H1 (cell line): ENCODE measurements around the gene PAQR5. TPM values are rescaled to one million over a fixed set of nuclear protein-coding genes. Genes with fewer than 3 reads are reported as not detected.

Experiments used
- ATF3 ChIP-seq: IDR thresholded peaks from 2 replicates; pipeline ENCODE4 v1.6.1; 2011; ENCODE audit warnings: low read depth, mild to moderate bottlenecking, low read length; ENCODE audit not compliant: insufficient read depth
- BACH1 ChIP-seq: IDR thresholded peaks from 2 replicates; pipeline ENCODE4 v1.6.1; 2012; ENCODE audit warnings: low read length, improper control_type of control experiment
- MAFK ChIP-seq: IDR thresholded peaks from 2 replicates; pipeline ENCODE4 v1.6.1; 2012; ENCODE audit warnings: low read depth, mild to moderate bottlenecking, improper control_type of control experiment, low read length
- POLR2AphosphoS5 ChIP-seq: IDR thresholded peaks from 2 replicates; pipeline ENCODE4 v1.6.1; 2011; ENCODE audit warnings: low read depth, low read length
- RAD21 ChIP-seq, 2 experiments: IDR thresholded peaks in 1 of 2; conservative IDR thresholded peaks in 1 of 2; 2 replicates each; pipeline ENCODE4 v1.6.1; 2011; ENCODE audit warnings: low read depth in 2 of 2, low read length in 2 of 2, improper control_type of control experiment in 1 of 2, inconsistent platforms in 1 of 2, mild to moderate bottlenecking in 1 of 2, moderate library complexity in 1 of 2
- RNF2 ChIP-seq: fragments of 200-900, 300-1000 bp; sonication (generic); IDR thresholded peaks from 2 replicates; pipeline ENCODE4 v1.7.1; 2016; ENCODE audit warnings: borderline replicate concordance, low read depth, mild to moderate bottlenecking, antibody characterized with exemption, low read length; ENCODE audit not compliant: poor library complexity, severe bottlenecking; ENCODE audit errors: missing control alignments
- polyA plus RNA-seq, 7 experiments: library from polyadenylated mRNA; depleted of rRNA in 3 of 7; stranded (reverse) in 5 of 7; unstranded in 2 of 7; fragments of >200 nt in 5 of 7; fragments of 200-250 nt in 2 of 7; gene quantifications; 1 replicate in 5 of 7; 2 replicates in 1 of 7; 4 replicates in 1 of 7; pipeline versions ENCODE4 v1.2.1 to v1.2.3, GENCODE V29; 2011 to 2013; ENCODE audit warnings: missing spikeins in 2 of 7, mixed read lengths in 2 of 7
- total RNA-seq: library from RNA; stranded (reverse); fragmentation: NEBNext Ultra II Directional; extraction: Animal tissue kit (Norgen Biotek cat#: 25700); gene quantifications from 2 replicates; pipeline ENCODE4 v1.2.1, GENCODE V29; 2021

The PAQR5 gene
- total and polyA plus RNA-seq, 2 of the 8 experiments (the other 6 are each of a cell fraction or from before 2014, with no cell fraction given) = 8.7 to 18.1 TPM

GRCh38 chr15:69408841-69409240 lies 110.1 kb downstream of the PAQR5 start (continued):
- TF ChIP-seq RAD21 (IDR thresholded peaks at IDR 0.05 in 1 of 2, conservative IDR thresholded peaks at IDR 0.05 in 1 of 2; ENCODE audit: low read depth in 2 of 2, low read length in 2 of 2) = no peak
- TF ChIP-seq MAFK = no peak
- no peak for TF ChIP-seq ATF3
- no peak for TF ChIP-seq RNF2
- no peak for TF ChIP-seq POLR2AphosphoS5
- no peak for TF ChIP-seq BACH1
- TF ChIP-seq, all 59 proteins: peak for 0
